ENCODE measurements around the gene CREB3L1. TPM values are rescaled to one million over a fixed set of nuclear protein-coding genes. Genes with fewer than 3 reads are reported as not detected.

Gene CREB3L1
- total and polyA plus RNA-seq, 2 of the 13 experiments (the other 11 are each of a cell fraction or from before 2014, with no cell fraction given) = not detected

DNA sequence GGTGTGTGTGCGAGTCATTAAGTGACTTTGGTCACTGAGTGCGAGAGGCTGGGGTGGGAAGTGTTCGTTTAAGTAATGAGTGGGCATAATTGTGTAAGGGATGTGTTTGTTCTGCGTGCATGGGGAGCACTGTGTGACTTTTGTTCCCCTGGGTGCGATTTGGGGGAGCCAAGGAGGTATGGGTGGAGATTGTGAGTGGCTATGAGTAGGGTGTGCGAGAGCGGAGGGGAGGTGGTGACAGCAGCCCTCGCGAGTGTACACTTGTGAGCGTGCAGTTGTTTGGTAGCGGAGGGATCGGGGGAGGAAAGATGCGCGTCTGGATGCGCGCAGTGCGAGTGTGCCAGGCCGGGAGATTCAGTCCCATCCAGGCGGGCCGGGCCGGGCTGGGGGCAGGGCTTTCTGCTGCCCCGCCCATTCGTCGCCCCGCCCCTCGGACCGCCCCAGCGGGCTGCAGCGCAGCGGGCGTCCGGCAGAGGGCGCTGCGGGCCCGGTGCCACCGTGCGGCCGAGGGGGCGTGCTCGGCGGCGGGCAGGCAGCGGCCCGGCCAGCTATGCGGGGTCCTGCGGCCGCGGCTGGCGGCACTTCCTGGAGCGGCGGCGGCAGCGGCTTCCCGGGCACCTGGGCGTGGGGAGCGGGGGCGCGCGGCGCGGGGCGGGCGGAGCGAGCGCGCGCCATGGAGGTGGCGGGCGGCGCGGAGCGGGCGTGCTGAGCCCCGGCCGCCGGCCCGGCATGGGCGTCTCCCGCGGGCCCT lies 69.6 kb downstream of the CREB3L1 start, which contains the start of gene DGKZ (continued):
- TF ChIP-seq, protein P1, sequence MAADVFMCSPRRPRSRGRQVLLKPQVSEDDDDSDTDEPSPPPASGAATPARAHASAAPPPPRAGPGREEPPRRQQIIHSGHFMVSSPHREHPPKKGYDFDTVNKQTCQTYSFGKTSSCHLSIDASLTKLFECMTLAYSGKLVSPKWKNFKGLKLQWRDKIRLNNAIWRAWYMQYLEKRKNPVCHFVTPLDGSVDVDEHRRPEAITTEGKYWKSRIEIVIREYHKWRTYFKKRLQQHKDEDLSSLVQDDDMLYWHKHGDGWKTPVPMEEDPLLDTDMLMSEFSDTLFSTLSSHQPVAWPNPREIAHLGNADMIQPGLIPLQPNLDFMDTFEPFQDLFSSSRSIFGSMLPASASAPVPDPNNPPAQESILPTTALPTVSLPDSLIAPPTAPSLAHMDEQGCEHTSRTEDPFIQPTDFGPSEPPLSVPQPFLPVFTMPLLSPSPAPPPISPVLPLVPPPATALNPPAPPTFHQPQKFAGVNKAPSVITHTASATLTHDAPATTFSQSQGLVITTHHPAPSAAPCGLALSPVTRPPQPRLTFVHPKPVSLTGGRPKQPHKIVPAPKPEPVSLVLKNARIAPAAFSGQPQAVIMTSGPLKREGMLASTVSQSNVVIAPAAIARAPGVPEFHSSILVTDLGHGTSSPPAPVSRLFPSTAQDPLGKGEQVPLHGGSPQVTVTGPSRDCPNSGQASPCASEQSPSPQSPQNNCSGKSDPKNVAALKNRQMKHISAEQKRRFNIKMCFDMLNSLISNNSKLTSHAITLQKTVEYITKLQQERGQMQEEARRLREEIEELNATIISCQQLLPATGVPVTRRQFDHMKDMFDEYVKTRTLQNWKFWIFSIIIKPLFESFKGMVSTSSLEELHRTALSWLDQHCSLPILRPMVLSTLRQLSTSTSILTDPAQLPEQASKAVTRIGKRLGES (CRISPR knock-in tag; IDR thresholded peaks at IDR 0.05; ENCODE audit: borderline replicate concordance) = no peak
- TF ChIP-seq ZMYM3 (CRISPR knock-in tag; IDR thresholded peaks at IDR 0.05) = no peak
- no peak for TF ChIP-seq SRSF1 (optimal IDR thresholded peaks at IDR 0.05; ENCODE audit: low read depth, low read length)
- TF ChIP-seq MYC (CRISPR knock-in tag; IDR thresholded peaks at IDR 0.05; ENCODE audit: borderline replicate concordance) = no peak
- TF ChIP-seq MBD4 (IDR thresholded peaks at IDR 0.05; ENCODE audit: borderline replicate concordance, low read length) = no peak
- TF ChIP-seq NR2F1 (CRISPR knock-in tag; IDR thresholded peaks at IDR 0.05) = no peak
- TF ChIP-seq BORCS8-MEF2B (CRISPR knock-in tag; IDR thresholded peaks at IDR 0.05) = no peak
- no peak for TF ChIP-seq ZNF546 (CRISPR knock-in tag; conservative IDR thresholded peaks at IDR 0.05)
- no peak for TF ChIP-seq ZMYM4 (CRISPR knock-in tag; IDR thresholded peaks at IDR 0.05)
- TF ChIP-seq, protein P2, sequence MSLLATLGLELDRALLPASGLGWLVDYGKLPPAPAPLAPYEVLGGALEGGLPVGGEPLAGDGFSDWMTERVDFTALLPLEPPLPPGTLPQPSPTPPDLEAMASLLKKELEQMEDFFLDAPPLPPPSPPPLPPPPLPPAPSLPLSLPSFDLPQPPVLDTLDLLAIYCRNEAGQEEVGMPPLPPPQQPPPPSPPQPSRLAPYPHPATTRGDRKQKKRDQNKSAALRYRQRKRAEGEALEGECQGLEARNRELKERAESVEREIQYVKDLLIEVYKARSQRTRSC (CRISPR knock-in tag; IDR thresholded peaks at IDR 0.05; ENCODE audit: low read depth) = no peak
- TF ChIP-seq BRCA1 (CRISPR knock-in tag; IDR thresholded peaks at IDR 0.05) = no peak
- TF ChIP-seq, protein P3, sequence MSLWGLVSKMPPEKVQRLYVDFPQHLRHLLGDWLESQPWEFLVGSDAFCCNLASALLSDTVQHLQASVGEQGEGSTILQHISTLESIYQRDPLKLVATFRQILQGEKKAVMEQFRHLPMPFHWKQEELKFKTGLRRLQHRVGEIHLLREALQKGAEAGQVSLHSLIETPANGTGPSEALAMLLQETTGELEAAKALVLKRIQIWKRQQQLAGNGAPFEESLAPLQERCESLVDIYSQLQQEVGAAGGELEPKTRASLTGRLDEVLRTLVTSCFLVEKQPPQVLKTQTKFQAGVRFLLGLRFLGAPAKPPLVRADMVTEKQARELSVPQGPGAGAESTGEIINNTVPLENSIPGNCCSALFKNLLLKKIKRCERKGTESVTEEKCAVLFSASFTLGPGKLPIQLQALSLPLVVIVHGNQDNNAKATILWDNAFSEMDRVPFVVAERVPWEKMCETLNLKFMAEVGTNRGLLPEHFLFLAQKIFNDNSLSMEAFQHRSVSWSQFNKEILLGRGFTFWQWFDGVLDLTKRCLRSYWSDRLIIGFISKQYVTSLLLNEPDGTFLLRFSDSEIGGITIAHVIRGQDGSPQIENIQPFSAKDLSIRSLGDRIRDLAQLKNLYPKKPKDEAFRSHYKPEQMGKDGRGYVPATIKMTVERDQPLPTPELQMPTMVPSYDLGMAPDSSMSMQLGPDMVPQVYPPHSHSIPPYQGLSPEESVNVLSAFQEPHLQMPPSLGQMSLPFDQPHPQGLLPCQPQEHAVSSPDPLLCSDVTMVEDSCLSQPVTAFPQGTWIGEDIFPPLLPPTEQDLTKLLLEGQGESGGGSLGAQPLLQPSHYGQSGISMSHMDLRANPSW (CRISPR knock-in tag; IDR thresholded peaks at IDR 0.05; ENCODE audit: borderline replicate concordance) = no peak
- no peak for TF ChIP-seq FOXC1 (CRISPR knock-in tag; IDR thresholded peaks at IDR 0.05; ENCODE audit: borderline replicate concordance)
- TF ChIP-seq, protein P4, sequence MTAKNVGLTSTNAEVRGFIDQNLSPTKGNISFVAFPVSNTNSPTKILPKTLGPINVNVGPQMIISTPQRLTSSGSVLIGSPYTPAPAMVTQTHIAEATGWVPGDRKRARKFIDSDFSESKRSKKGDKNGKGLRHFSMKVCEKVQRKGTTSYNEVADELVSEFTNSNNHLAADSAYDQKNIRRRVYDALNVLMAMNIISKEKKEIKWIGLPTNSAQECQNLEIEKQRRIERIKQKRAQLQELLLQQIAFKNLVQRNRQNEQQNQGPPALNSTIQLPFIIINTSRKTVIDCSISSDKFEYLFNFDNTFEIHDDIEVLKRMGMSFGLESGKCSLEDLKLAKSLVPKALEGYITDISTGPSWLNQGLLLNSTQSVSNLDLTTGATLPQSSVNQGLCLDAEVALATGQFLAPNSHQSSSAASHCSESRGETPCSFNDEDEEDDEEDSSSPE (CRISPR knock-in tag; IDR thresholded peaks at IDR 0.05) = peak; percentile 58
- no peak for TF ChIP-seq AHR (CRISPR knock-in tag; IDR thresholded peaks at IDR 0.05)
- TF ChIP-seq, protein P5, sequence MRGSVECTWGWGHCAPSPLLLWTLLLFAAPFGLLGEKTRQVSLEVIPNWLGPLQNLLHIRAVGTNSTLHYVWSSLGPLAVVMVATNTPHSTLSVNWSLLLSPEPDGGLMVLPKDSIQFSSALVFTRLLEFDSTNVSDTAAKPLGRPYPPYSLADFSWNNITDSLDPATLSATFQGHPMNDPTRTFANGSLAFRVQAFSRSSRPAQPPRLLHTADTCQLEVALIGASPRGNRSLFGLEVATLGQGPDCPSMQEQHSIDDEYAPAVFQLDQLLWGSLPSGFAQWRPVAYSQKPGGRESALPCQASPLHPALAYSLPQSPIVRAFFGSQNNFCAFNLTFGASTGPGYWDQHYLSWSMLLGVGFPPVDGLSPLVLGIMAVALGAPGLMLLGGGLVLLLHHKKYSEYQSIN (CRISPR knock-in tag; IDR thresholded peaks at IDR 0.05; ENCODE audit: borderline replicate concordance) = no peak
- no peak for TF ChIP-seq ZBTB21 (CRISPR knock-in tag; IDR thresholded peaks at IDR 0.05)
- no peak for TF ChIP-seq NKX3-1 (CRISPR knock-in tag; IDR thresholded peaks at IDR 0.05)
